ENCODE data around the gene PROK1. TPM values are rescaled to one million over a fixed set of nuclear protein-coding genes. Genes with fewer than 3 reads are reported as not detected.

PROK1 gene
- total RNA-seq, 3 donors from 2014 or later, result not detected

- intact Hi-C loops (cut with DNase I, micrococcal nuclease), result no loop called here
- Histone ChIP-seq H3K4me3 (no peak overlapping the region), H3K36me3 (ENCODE audit: low read depth) (no peaks in the 10 kb centered on the region), H3K9me3 (no peaks in the 10 kb centered on the region), H3K4me1 (ENCODE audit: low read depth) (no peaks in the 10 kb centered on the region)
- no peak for TF ChIP-seq CTCF (IDR thresholded peaks at IDR 0.05)
- no peak for DNase-seq
- ATAC-seq, result no peak
Observed at GRCh38 chr1:110480356-110481096, 29.6 kb downstream of the PROK1 start.

GRCh38 chr1:110481968-110482623 is 31.1 kb downstream of the PROK1 start:
- intact Hi-C loops (cut with DNase I, micrococcal nuclease), result no loop called here
- no peak for DNase-seq
- no peak for ATAC-seq
- no peak for TF ChIP-seq CTCF (IDR thresholded peaks at IDR 0.05)
- Histone ChIP-seq H3K36me3 (ENCODE audit: low read depth) (no peaks in the 10 kb centered on the region), H3K4me3 (no peak overlapping the region), H3K9me3 (no peaks in the 10 kb centered on the region), H3K4me1 (ENCODE audit: low read depth) (no peaks in the 10 kb centered on the region)

GRCh38 chr1:110482662-110483307 is 31.8 kb downstream of the PROK1 start:
- no peak for ATAC-seq
- no peaks in the 10 kb centered on the region for H3K9me3 ChIP-seq
- H3K4me1 ChIP-seq (ENCODE audit: low read depth), result no peaks in the 10 kb centered on the region
- intact Hi-C loops (cut with DNase I, micrococcal nuclease), result no loop called here
- DNase-seq, result no peak
- no peaks in the 10 kb centered on the region for H3K36me3 ChIP-seq (ENCODE audit: low read depth)
- no peak for TF ChIP-seq CTCF (IDR thresholded peaks at IDR 0.05)
- H3K4me3 ChIP-seq, result no peak overlapping the region

- no peaks in the 10 kb centered on the region for H3K4me1 ChIP-seq (ENCODE audit: low read depth)
- TF ChIP-seq CTCF (IDR thresholded peaks at IDR 0.05), result no peak
- DNase-seq, result no peak
Observed at GRCh38 chr1:110483308-110483685, 32.3 kb downstream of the PROK1 start.

GRCh38 chr1:110484801-110485200 is 33.9 kb downstream of the PROK1 start:
- no peaks in the 10 kb centered on the region for H3K4me1 ChIP-seq (ENCODE audit: low read depth)
- intact Hi-C loops (cut with DNase I, micrococcal nuclease), result no loop called here

More at GRCh38 chr1:110483308-110483685, 32.3 kb downstream of the PROK1 start:
- Histone ChIP-seq H3K4me3 (no peak overlapping the region), H3K36me3 (ENCODE audit: low read depth) (no peaks in the 10 kb centered on the region), H3K9me3 (no peaks in the 10 kb centered on the region)
- intact Hi-C loops (cut with DNase I, micrococcal nuclease), result no loop called here
- no peak for ATAC-seq

More at GRCh38 chr1:110484801-110485200, 33.9 kb downstream of the PROK1 start:
- ATAC-seq (no peak), DNase-seq (no peak)
- no peak for TF ChIP-seq CTCF (IDR thresholded peaks at IDR 0.05)
- Histone ChIP-seq H3K4me3 (no peak overlapping the region), H3K36me3 (ENCODE audit: low read depth) (no peaks in the 10 kb centered on the region), H3K9me3 (no peaks in the 10 kb centered on the region)
